Adrenal gland (tissue), 5 donors: Measurements from ENCODE around the gene SLC9C2.

Source experiments
- CTCF ChIP-seq, 6 experiments: fragments of 450-650 bp in 4 of 6; fragments of 200-600 bp in 2 of 6; sonication (generic) in 1 of 6; IDR thresholded peaks; 1 replicate in 5 of 6; 2 replicates in 1 of 6; pipeline versions ENCODE4 v1.5.1 to v1.8.0; 2016 to 2021; ENCODE audit warnings: antibody characterized with exemption in 6 of 6, mild to moderate bottlenecking in 2 of 6, moderate library complexity in 1 of 6
- POLR2A ChIP-seq, 2 donors: fragments of 450-650 bp; IDR thresholded peaks; one replicate each; pipeline ENCODE4 v1.6.1; 2017; ENCODE audit warnings: antibody characterized with exemption in 2 of 2, mild to moderate bottlenecking in 2 of 2, moderate library complexity in 1 of 2
- donor health status: DM: no; HTN: no; CAD: no.

- no peak for TF ChIP-seq POLR2A (IDR thresholded peaks at IDR 0.05)
- TF ChIP-seq CTCF (IDR thresholded peaks at IDR 0.05): no peak
Measured at GRCh38 chr1:173568483-173568882, 34.4 kb downstream of the SLC9C2 start.
